Astrocyte (in vitro differentiated cells and primary cell): ENCODE results near the gene CD247. TPM values are rescaled to one million over a fixed set of nuclear protein-coding genes. Genes with fewer than 3 reads are reported as not detected.

Experiments
- DNase-seq: peaks from one replicate; pipeline ENCODE4 v3.0.0-alpha.2; 2010; ENCODE audit warnings: low read depth
- FAIRE-seq: peaks from 2 replicates; lab custom pipeline; 2011; peaks lifted over from hg19 to GRCh38; lab: Jason Lieb, UNC
- H2AFZ ChIP-seq: 2 replicates; pipeline ENCODE4 v1.6.0; 2012; ENCODE audit warnings: low read depth, low read length, inconsistent platforms
- H3K27ac ChIP-seq: 2 replicates; pipeline ENCODE4 v1.5.1; 2011; ENCODE audit warnings: low read depth, low read length, inconsistent platforms
- H3K27me3 ChIP-seq: 2 replicates; pipeline ENCODE4 v1.6.0; 2011; ENCODE audit warnings: low read length, inconsistent platforms; ENCODE audit not compliant: insufficient read depth
- H3K36me3 ChIP-seq: 2 replicates; pipeline ENCODE4 v1.5.1; 2011; ENCODE audit warnings: low read length, inconsistent platforms; ENCODE audit not compliant: insufficient read depth
- H3K4me1 ChIP-seq: 2 replicates; pipeline ENCODE4 v1.5.1; 2011; ENCODE audit warnings: low read length, inconsistent platforms; ENCODE audit not compliant: insufficient read depth
- H3K4me2 ChIP-seq: 2 replicates; pipeline ENCODE4 v1.6.0; 2012; ENCODE audit warnings: low read length, inconsistent platforms
- H3K4me3 ChIP-seq: 2 replicates; pipeline ENCODE4 v1.5.1; 2011; ENCODE audit warnings: low read depth, mild to moderate bottlenecking, low read length, inconsistent platforms; ENCODE audit not compliant: insufficient read depth
- H3K79me2 ChIP-seq: 2 replicates; pipeline ENCODE4 v1.6.0; 2012; ENCODE audit warnings: mild to moderate bottlenecking, low read length, inconsistent platforms; ENCODE audit not compliant: insufficient read depth
- H3K9ac ChIP-seq: 2 replicates; pipeline ENCODE4 v1.6.0; 2012; ENCODE audit warnings: mild to moderate bottlenecking, low read length, inconsistent platforms
- H3K9me3 ChIP-seq: 2 replicates; pipeline ENCODE4 v1.5.1; 2012; ENCODE audit warnings: low read depth, mild to moderate bottlenecking, low read length, inconsistent platforms; ENCODE audit not compliant: insufficient read depth
- H4K20me1 ChIP-seq: 2 replicates; pipeline ENCODE4 v1.6.0; 2012; ENCODE audit warnings: low read length, inconsistent platforms; ENCODE audit not compliant: insufficient read depth
- H3K27ac Mint-ChIP-seq: one replicate; pipeline ENCODE4 v1.8.0; 2021; ENCODE audit warnings: mild to moderate bottlenecking, mixed read lengths; ENCODE audit not compliant: unreplicated experiment
- H3K27me3 Mint-ChIP-seq: one replicate; pipeline ENCODE4 v1.8.0; 2021; ENCODE audit warnings: low read depth, mixed read lengths; ENCODE audit not compliant: unreplicated experiment
- H3K36me3 Mint-ChIP-seq: one replicate; pipeline ENCODE4 v1.8.0; 2021; ENCODE audit warnings: low read depth, mixed read lengths; ENCODE audit not compliant: unreplicated experiment
- H3K4me1 Mint-ChIP-seq: one replicate; pipeline ENCODE4 v1.8.0; 2021; ENCODE audit warnings: low read depth, mixed read lengths; ENCODE audit not compliant: unreplicated experiment
- H3K4me3 Mint-ChIP-seq: one replicate; pipeline ENCODE4 v1.8.0; 2021; ENCODE audit warnings: mild to moderate bottlenecking, moderate library complexity, mixed read lengths; ENCODE audit not compliant: unreplicated experiment
- H3K9me3 Mint-ChIP-seq: one replicate; pipeline ENCODE4 v1.8.0; 2021; ENCODE audit warnings: mild to moderate bottlenecking, mixed read lengths; ENCODE audit not compliant: unreplicated experiment
- EZH2 ChIP-seq: IDR thresholded peaks from 2 replicates; pipeline ENCODE4 v1.6.1; 2012; ENCODE audit warnings: mild to moderate bottlenecking, low read length, inconsistent platforms; ENCODE audit not compliant: insufficient read depth
- total RNA-seq: library from RNA; stranded (reverse); gene quantifications from 2 replicates; pipeline ENCODE4 v1.2.1, GENCODE V29; 2021
- TF ChIP-seq, protein P1 (sequence below): IDR thresholded peaks from 2 replicates; pipeline ENCODE4 v1.5.1; 2011; ENCODE audit warnings: low read depth, mild to moderate bottlenecking, inconsistent platforms, low read length, moderate library complexity; ENCODE audit not compliant: insufficient read depth

Gene CD247
- total RNA-seq, 1 donor from 2014 or later: not detected

DNA sequence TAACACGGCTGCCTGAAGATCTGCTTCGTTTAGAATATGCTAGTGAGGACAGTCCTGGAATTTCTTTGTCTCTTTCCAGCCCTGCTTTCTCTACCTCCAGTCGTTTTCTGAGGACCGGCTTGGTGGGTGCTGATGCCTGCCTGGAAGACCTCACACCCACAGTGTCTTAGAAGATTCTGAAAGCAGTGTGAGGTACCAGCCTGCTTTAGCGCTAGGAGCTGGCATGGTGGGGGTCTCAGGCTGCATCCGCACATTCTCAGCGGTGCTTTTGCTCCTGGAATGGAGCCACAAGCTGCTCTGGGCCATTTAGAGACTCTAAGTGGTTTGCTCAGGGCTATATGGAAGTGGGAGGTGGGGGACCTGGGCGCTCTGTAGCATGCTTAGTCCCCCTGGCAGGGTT lies 61.4 kb downstream of the CD247 start:
- Histone ChIP-seq H3K79me2 (no peaks in the 10 kb centered on the region), H3K4me3 (no peak overlapping the region), H3K9me3 (no peaks in the 10 kb centered on the region), H2AFZ (no peak overlapping the region), H3K36me3 (no peaks in the 10 kb centered on the region), H3K9ac (no peak overlapping the region), H3K4me2 (no peak overlapping the region), H3K27ac (no peak overlapping the region), H4K20me1 (no peaks in the 10 kb centered on the region), H3K4me1 (peaks cover 3% of the 10 kb centered on the region), H3K27me3 (peaks cover 9% of the 10 kb centered on the region)
- H3K27ac Mint-ChIP-seq: no peak overlapping the region
- H3K9me3 Mint-ChIP-seq: peaks cover 2% of the 10 kb centered on the region
- H3K27me3 Mint-ChIP-seq: peaks cover 45% of the 10 kb centered on the region
- DNase-seq (no peak), FAIRE-seq (no peak)
- no peaks in the 10 kb centered on the region for H3K4me1 Mint-ChIP-seq
- no peak overlapping the region for H3K4me3 Mint-ChIP-seq
- no peaks in the 10 kb centered on the region for H3K36me3 Mint-ChIP-seq
- no peak for TF ChIP-seq EZH2
- TF ChIP-seq, protein P1, sequence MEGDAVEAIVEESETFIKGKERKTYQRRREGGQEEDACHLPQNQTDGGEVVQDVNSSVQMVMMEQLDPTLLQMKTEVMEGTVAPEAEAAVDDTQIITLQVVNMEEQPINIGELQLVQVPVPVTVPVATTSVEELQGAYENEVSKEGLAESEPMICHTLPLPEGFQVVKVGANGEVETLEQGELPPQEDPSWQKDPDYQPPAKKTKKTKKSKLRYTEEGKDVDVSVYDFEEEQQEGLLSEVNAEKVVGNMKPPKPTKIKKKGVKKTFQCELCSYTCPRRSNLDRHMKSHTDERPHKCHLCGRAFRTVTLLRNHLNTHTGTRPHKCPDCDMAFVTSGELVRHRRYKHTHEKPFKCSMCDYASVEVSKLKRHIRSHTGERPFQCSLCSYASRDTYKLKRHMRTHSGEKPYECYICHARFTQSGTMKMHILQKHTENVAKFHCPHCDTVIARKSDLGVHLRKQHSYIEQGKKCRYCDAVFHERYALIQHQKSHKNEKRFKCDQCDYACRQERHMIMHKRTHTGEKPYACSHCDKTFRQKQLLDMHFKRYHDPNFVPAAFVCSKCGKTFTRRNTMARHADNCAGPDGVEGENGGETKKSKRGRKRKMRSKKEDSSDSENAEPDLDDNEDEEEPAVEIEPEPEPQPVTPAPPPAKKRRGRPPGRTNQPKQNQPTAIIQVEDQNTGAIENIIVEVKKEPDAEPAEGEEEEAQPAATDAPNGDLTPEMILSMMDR: no peak

DNA sequence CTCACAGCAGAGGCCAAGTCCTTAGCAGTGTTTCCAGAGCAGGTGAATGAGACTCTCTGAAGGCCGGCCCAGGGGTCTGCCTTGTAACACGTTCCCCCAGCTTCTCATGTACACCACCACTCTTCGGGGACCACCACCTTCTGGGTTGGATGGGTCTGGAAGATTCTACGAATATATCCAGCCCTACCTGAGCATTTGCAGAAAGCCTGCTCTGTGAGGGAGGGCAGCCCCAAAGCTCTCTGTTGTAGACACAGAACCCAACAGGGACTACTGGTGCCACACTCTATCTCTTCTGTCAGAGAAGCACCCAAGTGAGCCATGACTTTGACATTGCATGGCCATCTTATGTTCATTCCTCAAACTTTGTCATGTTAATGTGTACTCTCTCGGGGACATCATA lies 61.8 kb downstream of the CD247 start:
- FAIRE-seq (no peak), DNase-seq (no peak)
- no peak overlapping the region for H3K9ac ChIP-seq
- H3K9me3 Mint-ChIP-seq: peaks cover 2% of the 10 kb centered on the region
- H3K36me3 ChIP-seq: no peaks in the 10 kb centered on the region
- H3K27me3 Mint-ChIP-seq: peaks cover 41% of the 10 kb centered on the region
- H3K4me3 Mint-ChIP-seq: no peak overlapping the region
- H3K36me3 Mint-ChIP-seq: no peaks in the 10 kb centered on the region
- no peak overlapping the region for H3K27ac ChIP-seq
- H3K79me2 ChIP-seq: no peaks in the 10 kb centered on the region
- no peaks in the 10 kb centered on the region for H3K4me1 Mint-ChIP-seq
- H3K4me1 ChIP-seq: peaks cover 3% of the 10 kb centered on the region
- H3K9me3 ChIP-seq: no peaks in the 10 kb centered on the region
- H3K27ac Mint-ChIP-seq: no peak overlapping the region
- no peaks in the 10 kb centered on the region for H4K20me1 ChIP-seq
- no peak overlapping the region for H3K4me3 ChIP-seq
- H2AFZ ChIP-seq: no peak overlapping the region
- H3K27me3 ChIP-seq: peaks cover 9% of the 10 kb centered on the region
- no peak overlapping the region for H3K4me2 ChIP-seq
- TF ChIP-seq EZH2: no peak
- TF ChIP-seq, protein P1: no peak

DNA sequence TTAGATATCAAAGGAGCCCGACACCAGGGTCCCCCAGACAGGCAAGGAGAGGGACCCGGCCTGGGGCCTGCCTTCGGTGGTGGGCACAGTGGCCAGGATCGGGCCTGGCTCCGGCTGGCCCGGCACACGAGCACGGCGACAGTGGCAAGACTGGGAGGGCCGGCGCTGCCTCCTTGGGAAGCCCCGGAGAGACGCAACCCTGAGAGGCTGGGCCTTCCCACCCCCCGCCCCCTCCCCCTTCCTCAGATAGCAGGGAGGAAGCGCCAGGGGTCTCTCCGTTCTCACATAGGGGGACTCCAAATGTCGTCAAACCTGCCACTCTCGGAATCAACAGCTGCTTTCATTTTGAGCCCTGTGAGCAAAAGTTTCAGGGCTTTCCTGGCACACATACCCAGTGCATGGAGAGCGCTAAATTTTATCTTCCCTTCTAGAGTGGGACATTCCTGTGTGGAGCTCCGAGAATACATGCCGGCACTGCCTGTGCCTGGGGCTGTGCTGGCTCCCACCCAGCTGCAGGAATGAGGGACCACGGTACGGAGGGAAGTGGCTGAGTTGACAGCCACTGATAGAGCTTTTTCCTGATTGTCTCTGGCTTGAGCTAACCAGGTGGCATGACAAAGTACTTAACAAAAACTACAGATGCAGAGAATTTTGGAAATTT lies 62.4 kb downstream of the CD247 start:
- no peaks in the 10 kb centered on the region for H3K79me2 ChIP-seq
- no peak overlapping the region for H3K27ac ChIP-seq
- no peak overlapping the region for H3K27ac Mint-ChIP-seq
- peak overlapping the region; percentile 75 for H3K4me3 ChIP-seq
- peaks cover 11% of the 10 kb centered on the region for H3K27me3 ChIP-seq
- H2AFZ ChIP-seq: peak overlapping the region; percentile 95
- no peaks in the 10 kb centered on the region for H3K36me3 Mint-ChIP-seq
- no peak for FAIRE-seq
- H4K20me1 ChIP-seq: no peaks in the 10 kb centered on the region
- no peaks in the 10 kb centered on the region for H3K9me3 ChIP-seq
- peak overlapping the region; percentile 99 for H3K4me2 ChIP-seq
- no peaks in the 10 kb centered on the region for H3K4me1 Mint-ChIP-seq
- H3K4me1 ChIP-seq: peaks cover 3% of the 10 kb centered on the region
- no peak for DNase-seq
- H3K36me3 ChIP-seq: no peaks in the 10 kb centered on the region
- peaks cover 39% of the 10 kb centered on the region for H3K27me3 Mint-ChIP-seq
- TF ChIP-seq, protein P1: no peak
- no peak for TF ChIP-seq EZH2
- peaks cover 2% of the 10 kb centered on the region for H3K9me3 Mint-ChIP-seq
- H3K9ac ChIP-seq: peak overlapping the region; percentile 77
- peak overlapping the region; percentile 71 for H3K4me3 Mint-ChIP-seq
